HG03064 (cell line): Measurements from ENCODE around the gene HMCN2.

Experiments
- ATAC-seq: cut with Tn5 transposase; IDR thresholded peaks from one replicate; pipeline ENCODE4 v1.9.1; 2021; ENCODE audit warnings: low read depth; ENCODE audit not compliant: unreplicated experiment

HMCN2 gene

GRCh38 chr9:130305381-130305780 is 39.8 kb downstream of the HMCN2 start:
- ATAC-seq: no peak

- ATAC-seq: no peak
These were observed 41.5 kb downstream of the HMCN2 start for GRCh38 chr9:130306823-130307666.

- no peak for ATAC-seq
These were observed 42.0 kb downstream of the HMCN2 start for GRCh38 chr9:130307667-130307943.

- no peak for ATAC-seq
These were observed 42.6 kb downstream of the HMCN2 start for GRCh38 chr9:130308081-130308571.

- no peak for ATAC-seq
These were observed 44.3 kb downstream of the HMCN2 start for GRCh38 chr9:130309689-130310455.

GRCh38 chr9:130310456-130310855 is 44.9 kb downstream of the HMCN2 start:
- no peak for ATAC-seq

GRCh38 chr9:130311003-130311402 is 45.4 kb downstream of the HMCN2 start:
- ATAC-seq: no peak

- no peak for ATAC-seq
These were observed 46.0 kb downstream of the HMCN2 start for GRCh38 chr9:130311408-130312140.

- no peak for ATAC-seq
These were observed 47.7 kb downstream of the HMCN2 start for GRCh38 chr9:130313103-130313858.

- ATAC-seq: no peak
These were observed 50.1 kb downstream of the HMCN2 start for GRCh38 chr9:130315446-130316226.

- ATAC-seq: no peak
These were observed 50.9 kb downstream of the HMCN2 start for GRCh38 chr9:130316430-130316829.

GRCh38 chr9:130319300-130319699 is 53.7 kb downstream of the HMCN2 start:
- no peak for ATAC-seq

GRCh38 chr9:130319944-130320712 is 54.6 kb downstream of the HMCN2 start:
- ATAC-seq: no peak

GRCh38 chr9:130320723-130321481 is 55.3 kb downstream of the HMCN2 start:
- no peak for ATAC-seq

- no peak for ATAC-seq
These were observed 56.0 kb downstream of the HMCN2 start for GRCh38 chr9:130321539-130321938.

- ATAC-seq: no peak
These were observed 57.6 kb downstream of the HMCN2 start for GRCh38 chr9:130323051-130323745.

- ATAC-seq: no peak
These were observed 60.4 kb downstream of the HMCN2 start for GRCh38 chr9:130325921-130326320.
